NCI-H82 treated with DMSO at 0.1 percent for 48 hours (cell line): ENCODE measurements around the gene PRKCA.
A peak's percentile ranks its signal among the peaks of the same experiment; 100 is the strongest.

Source experiments
- DNase-seq: peaks from one replicate; lab custom pipeline; 2025; ENCODE audit not compliant: unreplicated experiment; lab: John Stamatoyannopoulos, UW

Gene PRKCA

GRCh38 chr17:66751771-66752170 is 449.4 kb downstream of the PRKCA start:
- DNase-seq = no peak

- DNase-seq = no peak
Observed at GRCh38 chr17:66752411-66752810, 450.0 kb downstream of the PRKCA start.

GRCh38 chr17:66753126-66753920 is 450.9 kb downstream of the PRKCA start:
- peak; percentile 98 for DNase-seq

DNA sequence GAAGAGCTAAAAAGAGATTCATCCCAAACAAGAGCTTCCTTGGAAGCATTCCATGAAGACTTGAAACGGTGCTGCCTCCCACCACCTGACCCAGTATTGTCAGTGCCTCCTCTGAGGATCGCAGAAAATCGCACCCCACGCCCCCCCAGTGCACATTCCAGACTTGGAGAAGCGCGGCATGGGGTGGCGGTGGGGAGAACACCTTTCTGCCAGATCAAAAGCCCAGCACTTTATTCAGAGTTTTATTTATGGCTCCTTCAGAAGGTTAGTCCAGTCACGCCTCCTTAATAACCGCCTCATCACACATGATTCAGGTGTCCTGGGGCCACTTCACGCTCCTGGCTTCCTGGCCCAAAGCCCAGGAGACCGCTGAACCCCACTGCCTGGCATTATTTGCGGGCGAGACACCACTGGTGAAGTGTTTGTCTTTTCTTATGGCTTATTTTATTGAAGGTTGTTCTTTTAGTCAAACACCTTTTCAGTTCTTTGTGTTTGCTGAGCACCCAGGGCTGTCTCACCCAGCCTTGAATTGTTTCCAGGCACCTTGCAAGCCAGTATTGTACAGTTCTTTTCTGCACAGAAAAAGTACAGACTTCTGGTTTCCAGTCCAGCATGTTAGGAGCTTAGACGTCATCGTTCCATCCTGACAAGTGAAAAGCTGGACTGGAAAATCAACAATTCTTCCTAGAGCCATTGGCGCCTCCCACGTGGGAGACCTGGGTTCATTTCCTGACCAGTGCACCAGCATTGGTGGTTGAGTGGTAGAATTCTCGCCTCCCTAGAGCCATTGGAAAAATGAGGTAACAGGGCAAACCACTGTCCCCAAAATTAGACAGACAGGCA is 452.9 kb downstream of the PRKCA start:
- DNase-seq = no peak

GRCh38 chr17:66755944-66756290 is 453.5 kb downstream of the PRKCA start:
- no peak for DNase-seq

GRCh38 chr17:66760324-66760723 is 457.9 kb downstream of the PRKCA start:
- no peak for DNase-seq

GRCh38 chr17:66762276-66762675 is 459.9 kb downstream of the PRKCA start:
- no peak for DNase-seq

- no peak for DNase-seq
Observed at GRCh38 chr17:66763056-66763455, 460.6 kb downstream of the PRKCA start.

GRCh38 chr17:66764506-66764905 is 462.1 kb downstream of the PRKCA start:
- DNase-seq = no peak

GRCh38 chr17:66767154-66767933 is 464.9 kb downstream of the PRKCA start:
- peak; percentile 57 for DNase-seq

DNA sequence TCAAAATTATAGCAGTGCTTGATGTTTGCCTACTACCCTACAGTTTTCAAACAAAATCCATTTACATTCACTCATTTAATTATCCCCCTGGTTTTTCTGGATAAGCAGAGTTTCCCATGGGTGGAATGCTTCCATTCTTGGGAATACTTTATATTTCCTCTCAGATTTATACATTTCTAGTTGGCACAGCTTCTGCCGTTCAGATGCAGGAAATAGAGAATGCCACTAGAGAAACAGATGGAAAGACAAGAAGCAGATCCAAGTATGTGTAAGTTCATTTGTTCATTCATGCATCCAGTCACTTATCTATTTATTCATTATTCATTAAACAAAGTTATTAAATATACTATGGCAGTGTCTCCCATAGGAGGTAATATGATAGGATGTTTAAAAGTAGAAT is 467.5 kb downstream of the PRKCA start:
- no peak for DNase-seq

DNA sequence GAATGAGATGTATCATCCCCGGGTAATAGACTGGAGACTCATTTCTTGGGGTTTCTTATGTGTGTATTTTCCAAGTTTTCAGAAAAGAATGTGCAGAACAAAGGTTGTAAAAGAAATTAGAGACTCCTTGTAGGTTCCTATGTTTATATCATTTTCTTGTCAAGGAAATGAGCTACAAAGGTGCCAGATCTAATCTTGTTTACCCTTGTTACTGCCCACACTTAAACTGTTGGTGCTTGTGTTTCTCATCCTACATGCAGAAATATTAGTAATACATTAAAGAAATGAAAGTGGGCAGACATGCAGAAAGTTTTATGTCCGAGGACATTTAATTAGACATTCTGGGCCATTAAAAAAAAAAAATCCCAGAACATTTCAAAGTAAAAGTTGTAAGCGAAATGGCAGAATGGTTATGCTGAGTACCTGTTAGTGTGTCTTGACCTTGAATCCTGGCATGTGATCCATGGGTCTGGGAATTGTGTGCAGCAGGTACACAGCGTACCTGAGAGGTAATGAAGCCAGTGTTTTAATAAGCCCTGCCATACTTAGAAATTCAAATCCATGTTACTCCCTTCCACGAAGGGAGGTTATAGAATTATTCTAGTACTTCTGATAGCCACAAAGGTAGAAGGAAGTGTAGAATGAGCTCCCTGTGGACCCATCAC is 469.9 kb downstream of the PRKCA start:
- no peak for DNase-seq

GRCh38 chr17:66775271-66775670 is 472.9 kb downstream of the PRKCA start:
- no peak for DNase-seq

GRCh38 chr17:66775881-66776400 is 473.5 kb downstream of the PRKCA start:
- DNase-seq = no peak

- no peak for DNase-seq
Observed at GRCh38 chr17:66776999-66777688, 474.7 kb downstream of the PRKCA start.

DNA sequence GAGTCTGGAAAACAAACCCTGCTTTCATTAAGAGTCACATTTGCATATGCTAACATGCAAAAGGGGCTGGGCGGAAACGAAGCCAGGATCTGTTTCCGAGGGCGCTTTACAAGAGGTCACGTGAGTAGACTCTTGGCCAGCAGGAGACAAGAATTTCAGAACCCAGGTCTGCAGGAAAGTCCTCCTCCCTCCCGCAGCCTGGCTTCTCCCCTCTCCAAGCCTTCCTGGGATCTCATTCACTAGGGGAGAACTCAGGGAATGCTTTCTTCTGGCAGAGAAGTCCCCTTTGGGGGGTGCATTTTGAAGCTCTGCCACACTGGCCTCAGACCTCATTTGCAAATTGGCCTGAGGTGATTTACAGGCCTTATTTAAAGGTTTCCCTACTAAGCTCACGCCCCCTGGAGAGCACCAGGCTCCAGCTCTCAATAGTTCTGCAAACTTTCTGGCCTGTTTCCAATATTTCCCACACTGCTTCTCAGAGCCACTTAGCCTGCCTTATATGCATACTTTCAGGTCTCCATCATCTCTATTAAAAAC is 475.3 kb downstream of the PRKCA start:
- no peak for DNase-seq

- DNase-seq = no peak
Observed at GRCh38 chr17:66778531-66779236, 476.3 kb downstream of the PRKCA start.

GRCh38 chr17:66779237-66779606 is 476.8 kb downstream of the PRKCA start:
- no peak for DNase-seq

DNA sequence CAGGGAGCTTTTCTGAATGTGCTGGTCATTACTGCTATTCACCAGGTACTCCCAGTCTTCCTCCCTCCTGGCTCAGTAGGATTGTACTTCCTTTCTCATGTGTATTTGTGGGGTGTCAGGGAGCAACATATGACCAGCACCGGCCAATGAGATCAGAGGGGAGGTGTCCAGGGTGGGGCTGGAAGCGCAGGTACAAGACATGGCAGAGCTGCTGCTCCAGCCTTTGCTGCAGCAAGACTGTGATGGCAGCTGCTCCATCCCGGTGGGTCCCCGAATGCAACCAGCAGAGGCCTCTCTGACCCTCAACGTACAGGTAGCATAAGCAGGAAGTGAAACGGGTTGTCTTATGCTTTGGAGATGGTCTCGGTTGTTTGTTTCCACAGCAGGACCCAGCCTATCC is 478.7 kb downstream of the PRKCA start:
- DNase-seq = no peak
